Gastroesophageal sphincter (tissue), 4 donors: Measurements from ENCODE around the gene MYLK. TPM values are rescaled to one million over a fixed set of nuclear protein-coding genes. Genes with fewer than 3 reads are reported as not detected.
"Not testable (repeated sequence)": the region's sequence is repeated elsewhere in the genome, so short reads cannot be mapped to it uniquely, and the experiment has no call there.

Experiments used
- ATAC-seq: fragments of 150-250 bp; one replicate; pipeline ENCODE4 v1.9.1; 2016; ENCODE audit warnings: mild to moderate bottlenecking, moderate library complexity
- H3K27ac ChIP-seq, 4 donors: fragments of 200-600 bp; sonication (generic) in 3 of 4; 1 replicate in 3 of 4; 2 replicates in 1 of 4; pipeline ENCODE4 v1.5.1; 2016 to 2019
- H3K27me3 ChIP-seq: fragments of 200-600 bp; sonication (generic); one replicate; pipeline ENCODE4 v1.5.1; 2019
- H3K36me3 ChIP-seq, 2 donors: fragments of 200-600 bp; sonication (generic); one replicate each; pipeline ENCODE4 v1.5.1; 2019; ENCODE audit warnings: control low read depth in 1 of 2
- H3K4me1 ChIP-seq, 3 donors: fragments of 200-600 bp; sonication (generic); 1 replicate in 2 of 3; 2 replicates in 1 of 3; pipeline ENCODE4 v1.5.1; 2016 to 2019; ENCODE audit warnings: control low read depth in 2 of 3
- H3K4me3 ChIP-seq, 2 donors: fragments of 200-600 bp; sonication (generic); one replicate each; pipeline ENCODE4 v1.5.1; 2019; ENCODE audit warnings: mild to moderate bottlenecking in 1 of 2, moderate library complexity in 1 of 2
- H3K9me3 ChIP-seq, 3 donors: fragments of 200-600 bp; sonication (generic); one replicate each; pipeline ENCODE4 v1.5.1; 2017 to 2019; ENCODE audit warnings: control low read depth in 2 of 3
- EP300 ChIP-seq: sonication (generic); formaldehyde crosslinking; IDR thresholded peaks from one replicate; pipeline ENCODE4 v1.6.1; 2017; ENCODE audit warnings: antibody characterized with exemption, mild to moderate bottlenecking
- POLR2A ChIP-seq, 2 donors: fragments of 450-650 bp; IDR thresholded peaks; one replicate each; pipeline ENCODE4 v1.6.1; 2017; ENCODE audit warnings: antibody characterized with exemption in 2 of 2, mild to moderate bottlenecking in 2 of 2, moderate library complexity in 1 of 2
- POLR2AphosphoS5 ChIP-seq: sonication (generic); formaldehyde crosslinking; IDR thresholded peaks from one replicate; pipeline ENCODE4 v1.6.1; 2017; ENCODE audit warnings: antibody characterized with exemption
- WGBS, 2 donors: methylation state at CpG; one replicate each; pipeline ENCODE4 v1.1.5; 2018; ENCODE audit warnings: low coverage in 1 of 2; 5-methylcytosine and 5-hydroxymethylcytosine counted together
- total RNA-seq, 4 donors: library from RNA; depleted of rRNA; stranded (reverse); fragments of >200 nt; gene quantifications; one replicate each; pipeline ENCODE4 v1.1.0, GENCODE V29; 2016
- TF ChIP-seq, protein P1 (sequence below), 4 experiments: fragments of 200-600 bp in 2 of 4; fragments of 450-650 bp in 2 of 4; sonication (generic) in 1 of 4; IDR thresholded peaks; one replicate each; pipeline ENCODE4 v1.5.1; 2017 to 2019; ENCODE audit warnings: antibody characterized with exemption in 4 of 4, mild to moderate bottlenecking in 2 of 4, moderate library complexity in 2 of 4

The MYLK gene
- total RNA-seq, 4 donors from 2014 or later, result 1,558 to 2,522 (median 2,261) TPM

DNA sequence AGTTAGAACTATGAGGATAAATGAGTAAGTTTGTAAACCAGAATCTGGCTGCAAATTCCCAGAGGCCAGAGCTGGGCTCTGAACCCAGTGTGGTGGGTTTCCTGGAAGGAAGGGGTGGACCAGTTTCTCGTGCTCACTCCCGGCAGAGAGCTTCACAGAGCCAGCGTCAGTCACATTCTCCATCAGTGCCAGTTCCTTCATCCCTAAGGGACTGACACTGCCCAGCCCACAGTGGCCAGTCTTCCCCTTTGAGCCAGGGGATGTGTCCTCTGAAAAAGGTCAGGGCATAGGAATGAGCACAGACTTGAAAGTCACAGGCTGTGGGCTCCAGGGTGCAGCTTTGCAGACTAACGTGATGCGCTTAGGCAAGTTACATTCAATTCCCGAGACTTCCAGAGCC lies 163.5 kb downstream of the MYLK start:
- no peak overlapping the region for H3K4me3 ChIP-seq
- TF ChIP-seq POLR2AphosphoS5 (peak; percentile 42), POLR2A (IDR thresholded peaks at IDR 0.05) (no peak)
- TF ChIP-seq, protein P1, sequence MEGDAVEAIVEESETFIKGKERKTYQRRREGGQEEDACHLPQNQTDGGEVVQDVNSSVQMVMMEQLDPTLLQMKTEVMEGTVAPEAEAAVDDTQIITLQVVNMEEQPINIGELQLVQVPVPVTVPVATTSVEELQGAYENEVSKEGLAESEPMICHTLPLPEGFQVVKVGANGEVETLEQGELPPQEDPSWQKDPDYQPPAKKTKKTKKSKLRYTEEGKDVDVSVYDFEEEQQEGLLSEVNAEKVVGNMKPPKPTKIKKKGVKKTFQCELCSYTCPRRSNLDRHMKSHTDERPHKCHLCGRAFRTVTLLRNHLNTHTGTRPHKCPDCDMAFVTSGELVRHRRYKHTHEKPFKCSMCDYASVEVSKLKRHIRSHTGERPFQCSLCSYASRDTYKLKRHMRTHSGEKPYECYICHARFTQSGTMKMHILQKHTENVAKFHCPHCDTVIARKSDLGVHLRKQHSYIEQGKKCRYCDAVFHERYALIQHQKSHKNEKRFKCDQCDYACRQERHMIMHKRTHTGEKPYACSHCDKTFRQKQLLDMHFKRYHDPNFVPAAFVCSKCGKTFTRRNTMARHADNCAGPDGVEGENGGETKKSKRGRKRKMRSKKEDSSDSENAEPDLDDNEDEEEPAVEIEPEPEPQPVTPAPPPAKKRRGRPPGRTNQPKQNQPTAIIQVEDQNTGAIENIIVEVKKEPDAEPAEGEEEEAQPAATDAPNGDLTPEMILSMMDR (IDR thresholded peaks at IDR 0.05), result no peak
- no CpG with 5 or more reads among the region's 6 CpGs for WGBS, 2 donors
- H3K27me3 ChIP-seq, result no peaks in the 10 kb centered on the region
- no peaks in the 10 kb centered on the region for H3K36me3 ChIP-seq
- no peaks in the 10 kb centered on the region for H3K9me3 ChIP-seq
- peak; percentile 8 for ATAC-seq
- peak overlapping the region; percentile 85 to 90 (median 88) for H3K27ac ChIP-seq
- H3K4me1 ChIP-seq, result peaks cover 9 to 56% (median 21%) of the 10 kb centered on the region in 3 donors

DNA sequence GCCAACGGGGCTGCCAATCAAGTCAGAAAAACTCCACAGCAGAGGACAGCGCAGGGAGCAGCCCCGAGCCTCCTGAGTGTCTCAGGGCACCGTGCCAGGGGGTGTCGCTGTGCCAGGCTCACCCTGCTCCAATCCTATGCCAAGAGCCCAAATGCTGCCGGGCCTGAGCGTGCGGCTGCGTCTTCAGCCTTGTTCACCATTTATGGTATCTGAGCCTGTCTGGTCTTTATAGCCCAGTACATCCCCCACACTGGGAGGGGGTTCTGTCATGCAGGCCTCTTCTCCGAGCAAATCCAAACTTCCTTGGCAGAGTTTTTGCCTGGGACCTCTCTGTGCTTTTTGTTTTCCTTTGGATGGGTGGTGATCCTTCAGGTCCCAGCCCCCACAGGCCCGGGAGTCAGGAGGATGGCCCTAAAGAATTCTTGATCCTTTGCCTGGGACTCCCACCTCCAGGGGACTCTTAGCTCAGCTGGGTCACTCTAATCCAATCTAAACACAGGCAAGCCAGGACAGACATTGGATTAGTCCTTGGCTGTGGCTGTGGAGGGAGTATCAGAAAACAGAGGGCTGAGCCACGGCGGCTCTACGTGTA lies 164.2 kb downstream of the MYLK start:
- no peaks in the 10 kb centered on the region for H3K27me3 ChIP-seq
- peak; percentile 75 for ATAC-seq
- no peaks in the 10 kb centered on the region for H3K36me3 ChIP-seq
- peak overlapping the region in 1 of 2 donors; percentile 1 for H3K4me3 ChIP-seq
- WGBS, 2 donors, result 0 to 36% methylated on average over 2 to 5 of the region's 14 CpGs
- no peak for TF ChIP-seq EP300
- TF ChIP-seq, protein P1 (IDR thresholded peaks at IDR 0.05), result no peak
- TF ChIP-seq POLR2A (IDR thresholded peaks at IDR 0.05), result no peak
- TF ChIP-seq POLR2AphosphoS5, result peak; percentile 40
- peaks cover 9 to 56% (median 21%) of the 10 kb centered on the region in 3 donors for H3K4me1 ChIP-seq
- peak overlapping the region; percentile 85 to 90 (median 88) for H3K27ac ChIP-seq
- no peaks in the 10 kb centered on the region for H3K9me3 ChIP-seq

DNA sequence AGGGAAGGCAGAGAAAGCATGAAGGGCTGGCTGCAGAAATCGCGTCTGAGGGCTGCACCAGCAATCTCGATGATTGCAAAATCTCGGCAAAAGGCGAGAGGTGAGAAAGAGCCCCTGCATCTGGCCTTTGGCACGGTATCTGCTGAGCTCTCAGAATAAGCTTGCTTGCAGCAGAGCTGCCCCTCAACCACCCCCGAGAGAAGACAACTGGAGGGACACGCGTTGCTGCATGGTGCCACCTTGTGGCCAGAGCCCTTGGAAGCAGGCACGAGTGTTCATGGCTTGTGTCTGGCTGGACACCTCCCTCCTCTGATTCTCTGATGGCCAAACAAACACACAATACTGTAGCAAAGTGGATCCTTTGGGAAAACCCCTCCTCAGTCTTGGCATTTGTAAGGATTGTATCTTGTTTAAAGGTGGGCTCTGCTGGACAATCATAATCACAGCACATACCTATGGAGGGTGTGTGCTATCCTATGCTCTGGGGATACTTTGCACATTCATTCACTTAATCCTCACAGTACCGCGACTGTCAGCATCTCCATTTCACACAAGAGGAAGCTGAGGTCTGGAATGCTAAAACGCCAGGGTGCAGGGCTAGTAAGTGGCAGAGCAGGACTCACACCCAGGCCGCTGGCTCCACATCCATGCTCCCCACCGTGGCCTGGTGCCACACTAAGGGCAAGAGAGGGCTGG lies 164.9 kb downstream of the MYLK start:
- not testable (repeated sequence) for H3K9me3 ChIP-seq, H3K36me3 ChIP-seq, H3K27me3 ChIP-seq
- peak; percentile 26 for TF ChIP-seq POLR2AphosphoS5
- TF ChIP-seq, protein P1 (IDR thresholded peaks at IDR 0.05), result peak; percentile 60 to 78 (median 75)
- Histone ChIP-seq H3K4me3 (peak overlapping the region in 1 of 2 donors; percentile 1), H3K27ac (peak overlapping the region; percentile 85 to 90 (median 88)), H3K4me1 (peaks cover 9 to 60% (median 21%) of the 10 kb centered on the region in 3 donors)
- 12% methylated on average over 5 to 6 of the region's 15 CpGs for WGBS, 2 donors
- ATAC-seq, result peak; percentile 75

- no peak for ATAC-seq
- peaks cover 6 to 61% (median 17%) of the 10 kb centered on the region in 3 donors for H3K4me1 ChIP-seq
- no peaks in the 10 kb centered on the region for H3K27me3 ChIP-seq
- H3K4me3 ChIP-seq, result no peak overlapping the region
- H3K9me3 ChIP-seq, result no peaks in the 10 kb centered on the region
- no peak for TF ChIP-seq EP300
- no peak for TF ChIP-seq POLR2A (IDR thresholded peaks at IDR 0.05)
- H3K36me3 ChIP-seq, result no peaks in the 10 kb centered on the region
- H3K27ac ChIP-seq, result peak overlapping the region in 2 of 4 donors; percentile 43 to 90
- WGBS, 2 donors, result 51 to 77% methylated on average over 2 to 3 of the region's 5 CpGs
These were observed 166.0 kb downstream of the MYLK start for GRCh38 chr3:123718108-123718507.

DNA sequence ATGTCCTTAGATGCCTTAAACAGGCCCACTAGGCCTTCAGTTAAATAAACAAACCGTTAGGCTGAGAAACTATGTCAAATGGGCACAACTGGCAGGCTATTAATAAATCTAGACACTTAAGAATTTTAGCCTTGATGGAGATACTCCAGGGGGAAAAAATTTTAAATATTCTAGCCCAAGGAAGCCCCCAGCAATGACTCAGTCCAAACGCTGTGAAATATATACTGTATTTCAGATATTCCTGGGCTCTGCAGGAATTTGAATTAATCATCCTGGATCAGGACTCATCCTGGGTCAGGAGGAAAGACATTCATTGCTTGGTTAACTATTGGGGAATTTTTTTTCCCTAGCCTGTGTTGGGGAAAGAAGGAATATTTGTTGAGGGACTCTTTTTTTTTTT lies 166.7 kb downstream of the MYLK start:
- not testable (repeated sequence) for H3K4me3 ChIP-seq, H3K27me3 ChIP-seq, H3K9me3 ChIP-seq, ATAC-seq, H3K36me3 ChIP-seq
- Histone ChIP-seq H3K4me1 (peaks cover 5 to 61% (median 19%) of the 10 kb centered on the region in 3 donors), H3K27ac (peak overlapping the region in 1 of 4 donors; percentile 90)
- WGBS, 2 donors, result 20 to 26% methylated on average over 2 of the region's 2 CpGs

- Histone ChIP-seq H3K27ac (peak overlapping the region in 2 of 4 donors; percentile 12 to 90), H3K36me3 (no peaks in the 10 kb centered on the region), H3K27me3 (no peaks in the 10 kb centered on the region), H3K9me3 (no peaks in the 10 kb centered on the region), H3K4me3 (no peak overlapping the region), H3K4me1 (peaks cover 9 to 65% (median 28%) of the 10 kb centered on the region in 3 donors)
- ATAC-seq, result no peak
- TF ChIP-seq EP300 (no peak), POLR2AphosphoS5 (no peak), POLR2A (IDR thresholded peaks at IDR 0.05) (no peak)
- TF ChIP-seq, protein P1 (IDR thresholded peaks at IDR 0.05), result no peak
- 73 to 95% methylated on average over 2 to 4 of the region's 4 CpGs for whole genome bisulfite sequencing, 2 donors
These were observed 167.7 kb downstream of the MYLK start for GRCh38 chr3:123716411-123716810.
